ENCODE measurements around the gene SH3RF3.

The SH3RF3 gene

DNA sequence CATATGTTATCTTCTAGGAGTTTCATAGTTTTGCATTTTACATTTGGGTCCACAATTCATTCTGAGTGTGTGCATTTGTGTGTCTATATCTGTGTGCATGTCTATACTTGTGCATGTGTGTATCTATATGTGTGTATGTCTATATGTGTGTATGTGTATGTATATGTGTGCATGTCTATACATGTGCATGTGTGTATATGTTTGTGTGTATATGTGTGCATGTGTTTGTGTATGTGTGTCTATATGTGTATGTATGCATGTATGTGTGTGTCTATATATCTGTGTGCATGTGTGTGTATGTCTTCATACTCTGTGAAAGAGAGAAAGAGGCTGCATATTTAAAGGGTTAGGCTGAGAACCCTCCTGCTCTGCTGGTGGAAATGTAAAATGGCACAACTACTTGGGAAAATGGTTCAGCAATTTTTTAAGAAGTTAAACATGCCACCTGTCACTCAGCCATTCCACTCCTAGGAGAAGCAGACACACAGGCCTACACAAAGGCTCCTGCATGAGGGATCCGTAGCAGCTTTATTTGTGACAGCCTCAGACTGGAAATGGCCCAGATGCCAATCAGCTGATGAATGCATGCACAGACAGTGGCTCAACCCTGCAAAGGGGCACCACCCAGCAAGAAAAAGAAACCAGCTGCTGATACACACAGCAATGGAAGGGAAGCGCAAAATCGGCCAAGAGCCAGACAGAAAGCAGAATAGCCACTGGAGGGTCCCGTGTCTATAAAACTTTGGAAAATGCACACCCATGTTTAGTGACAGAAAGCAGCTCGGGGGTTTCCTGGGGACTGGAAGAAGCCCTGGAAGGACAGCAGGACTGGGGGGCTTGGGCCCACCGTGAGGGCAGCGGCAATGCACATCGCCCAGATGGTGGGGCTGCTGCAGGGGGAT is 337.9 kb downstream of the SH3RF3 start:
- no peak overlapping the region for H3K4me3 Mint-ChIP-seq
- no peak overlapping the region for H3K27ac Mint-ChIP-seq
- H3K9me3 Mint-ChIP-seq (ENCODE audit: low read depth), result no peaks in the 10 kb centered on the region
- no peaks in the 10 kb centered on the region for H3K36me3 Mint-ChIP-seq
- no peaks in the 10 kb centered on the region for H3K27me3 Mint-ChIP-seq
- no peaks in the 10 kb centered on the region for H3K4me1 Mint-ChIP-seq (ENCODE audit: low read depth)

DNA sequence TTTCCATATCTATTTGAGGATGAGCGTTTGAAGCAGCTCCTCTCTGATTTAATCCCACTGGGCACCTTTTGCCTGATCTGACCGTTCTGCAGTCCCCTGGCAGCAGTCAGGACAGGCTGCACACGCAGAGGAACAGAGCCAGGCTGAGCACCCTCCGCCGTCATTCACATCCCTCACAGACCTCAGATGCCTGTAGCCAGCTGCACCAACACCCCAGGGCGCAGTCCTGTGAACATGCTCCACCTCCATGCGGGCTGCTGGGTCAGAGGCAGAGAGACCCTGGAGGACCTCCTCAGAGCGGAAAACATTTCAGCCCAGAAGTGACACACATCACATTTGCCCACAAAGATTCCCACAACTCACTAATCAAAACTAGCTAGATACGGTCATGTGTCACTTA is 338.7 kb downstream of the SH3RF3 start:
- Mint-ChIP-seq H3K4me3 (no peak overlapping the region), H3K27ac (no peak overlapping the region), H3K9me3 (ENCODE audit: low read depth) (no peaks in the 10 kb centered on the region), H3K27me3 (no peaks in the 10 kb centered on the region), H3K36me3 (no peaks in the 10 kb centered on the region), H3K4me1 (ENCODE audit: low read depth) (no peaks in the 10 kb centered on the region)

DNA sequence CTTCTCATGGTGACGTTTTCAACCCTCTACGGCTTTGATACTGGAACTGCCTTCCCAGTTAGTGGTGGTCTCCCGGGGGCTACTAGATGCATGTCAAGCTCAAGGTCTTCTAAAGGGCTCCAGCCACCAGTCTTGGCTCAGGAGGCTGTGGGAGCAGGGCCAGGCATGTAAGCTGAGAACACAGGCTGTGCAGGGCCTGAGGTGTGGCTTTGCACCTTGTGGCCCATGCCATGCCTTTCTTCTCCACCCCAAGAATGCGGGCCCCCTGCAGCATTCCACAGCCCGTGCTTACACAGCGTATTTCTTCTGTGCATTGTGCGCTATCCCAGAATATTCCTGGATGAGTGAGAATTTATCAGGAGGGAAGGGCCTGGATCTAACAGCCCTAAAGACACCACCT is 339.9 kb downstream of the SH3RF3 start:
- H3K36me3 Mint-ChIP-seq, result no peaks in the 10 kb centered on the region
- H3K4me1 Mint-ChIP-seq (ENCODE audit: low read depth), result no peaks in the 10 kb centered on the region
- H3K4me3 Mint-ChIP-seq, result no peak overlapping the region
- no peak overlapping the region for H3K27ac Mint-ChIP-seq
- no peaks in the 10 kb centered on the region for H3K27me3 Mint-ChIP-seq
- H3K9me3 Mint-ChIP-seq (ENCODE audit: low read depth), result no peaks in the 10 kb centered on the region

DNA sequence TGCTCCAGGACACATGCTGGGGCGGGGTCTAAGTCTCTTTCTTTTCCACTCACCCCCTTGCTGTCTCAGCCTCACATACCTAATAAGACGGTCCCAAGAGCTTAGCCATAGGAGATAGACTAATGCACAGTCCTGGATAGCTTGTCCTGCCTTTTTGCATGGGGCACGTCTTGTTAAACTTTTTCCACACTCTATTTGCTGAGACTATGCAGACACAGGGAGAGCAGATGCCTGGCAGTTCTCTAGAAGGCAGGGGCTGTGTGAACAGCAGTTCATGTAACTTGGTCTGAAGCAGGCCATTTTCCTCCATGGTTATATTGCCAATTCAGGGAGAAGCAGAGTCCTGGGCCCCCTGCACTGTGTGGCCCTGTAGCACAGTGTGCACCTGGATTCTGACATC is 342.7 kb downstream of the SH3RF3 start:
- Mint-ChIP-seq H3K27me3 (no peaks in the 10 kb centered on the region), H3K4me3 (no peak overlapping the region), H3K9me3 (ENCODE audit: low read depth) (no peaks in the 10 kb centered on the region), H3K36me3 (no peaks in the 10 kb centered on the region), H3K27ac (no peak overlapping the region), H3K4me1 (ENCODE audit: low read depth) (peaks cover 2% of the 10 kb centered on the region)

DNA sequence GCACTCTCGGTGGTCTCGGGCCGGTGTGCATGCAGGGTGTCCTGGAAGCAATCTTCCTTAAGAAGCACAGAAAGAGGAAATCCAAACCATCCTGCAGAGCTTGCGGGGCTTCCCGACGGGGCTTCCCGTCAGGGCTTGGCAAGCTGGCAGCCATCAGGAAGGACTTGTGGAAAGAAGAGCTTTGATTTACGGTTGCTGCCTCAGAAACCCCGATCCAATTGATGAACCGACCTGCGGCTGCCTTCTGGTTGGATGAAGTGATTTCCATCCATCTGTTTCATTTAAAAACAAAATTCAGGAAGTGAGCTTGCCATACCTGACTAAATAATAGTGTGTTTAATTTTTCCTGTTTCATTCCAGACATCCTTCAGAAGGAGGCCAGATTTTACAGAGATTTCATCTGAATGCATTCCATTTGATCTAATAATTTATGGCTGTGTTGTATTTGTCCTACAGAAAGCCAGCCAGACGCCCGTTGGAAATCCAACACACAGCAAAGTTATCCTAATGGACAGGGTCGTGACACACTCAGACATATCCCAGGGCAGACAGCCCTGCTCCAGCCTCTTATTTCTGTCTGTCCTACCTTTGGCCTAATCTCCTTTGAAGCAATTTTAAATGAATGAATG is 343.4 kb downstream of the SH3RF3 start:
- peaks cover 2% of the 10 kb centered on the region for H3K4me1 Mint-ChIP-seq (ENCODE audit: low read depth)
- no peaks in the 10 kb centered on the region for H3K27me3 Mint-ChIP-seq
- no peak overlapping the region for H3K27ac Mint-ChIP-seq
- no peaks in the 10 kb centered on the region for H3K36me3 Mint-ChIP-seq
- H3K4me3 Mint-ChIP-seq, result no peak overlapping the region
- no peaks in the 10 kb centered on the region for H3K9me3 Mint-ChIP-seq (ENCODE audit: low read depth)

DNA sequence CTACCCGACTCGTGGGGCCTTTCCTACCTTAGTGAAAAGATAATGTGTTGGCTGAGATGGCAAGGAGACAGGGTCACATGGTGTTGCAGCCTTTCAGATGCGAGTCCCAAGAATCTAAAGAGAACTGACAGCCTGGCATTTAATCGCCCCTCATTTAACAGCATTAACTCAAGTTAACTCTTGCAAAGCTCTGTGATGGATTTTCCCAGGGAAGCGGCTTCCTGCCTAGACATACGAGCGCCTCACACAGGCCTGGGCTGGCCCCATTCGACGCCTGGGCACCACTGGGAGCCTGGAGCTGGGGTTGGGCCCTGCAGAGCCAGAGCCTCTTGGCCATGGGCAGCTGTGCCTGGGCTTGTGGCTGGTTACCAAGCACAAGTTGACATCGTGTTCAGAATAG is 344.0 kb downstream of the SH3RF3 start:
- Mint-ChIP-seq H3K4me1 (ENCODE audit: low read depth) (peaks cover 2% of the 10 kb centered on the region), H3K27me3 (no peaks in the 10 kb centered on the region), H3K27ac (no peak overlapping the region), H3K4me3 (no peak overlapping the region), H3K9me3 (ENCODE audit: low read depth) (no peaks in the 10 kb centered on the region), H3K36me3 (no peaks in the 10 kb centered on the region)

DNA sequence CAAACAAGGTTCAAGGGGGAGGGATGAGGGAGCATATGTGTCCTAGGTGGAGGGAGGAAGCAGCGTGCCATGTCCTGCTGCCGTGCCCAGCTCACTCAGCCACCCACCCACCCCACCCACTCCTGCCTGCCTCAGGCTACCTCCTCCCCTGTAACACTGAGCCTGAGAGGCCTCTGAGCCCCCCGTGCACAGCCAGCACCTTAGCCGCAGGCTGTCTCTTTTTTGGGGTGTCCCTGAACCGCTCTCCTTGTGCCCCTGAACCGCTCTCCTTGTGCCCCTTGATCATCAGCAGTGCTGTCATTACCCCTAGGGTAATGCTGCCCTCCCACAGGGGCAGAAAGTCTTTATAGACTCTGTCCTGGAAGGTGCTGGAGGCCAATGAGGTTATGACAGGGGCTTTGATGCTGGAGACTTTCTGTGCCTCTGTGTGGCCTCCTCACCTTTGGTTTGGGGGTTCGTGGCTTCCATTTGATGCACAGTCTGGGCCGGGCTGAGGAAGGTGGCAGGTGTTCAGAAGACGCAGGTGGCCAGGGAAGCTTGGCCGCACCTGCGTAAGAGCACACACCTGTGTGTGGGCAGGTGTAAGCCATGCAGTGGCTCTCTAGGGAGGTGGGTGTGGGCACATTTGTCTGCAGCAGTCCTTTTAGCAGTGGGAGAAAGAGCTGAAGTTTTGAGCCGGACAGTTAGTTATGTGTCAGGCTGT is 344.8 kb downstream of the SH3RF3 start:
- H3K36me3 Mint-ChIP-seq, result no peaks in the 10 kb centered on the region
- H3K27ac Mint-ChIP-seq, result no peak overlapping the region
- no peaks in the 10 kb centered on the region for H3K27me3 Mint-ChIP-seq
- no peak overlapping the region for H3K4me3 Mint-ChIP-seq
- H3K4me1 Mint-ChIP-seq (ENCODE audit: low read depth), result peaks cover 2% of the 10 kb centered on the region
- H3K9me3 Mint-ChIP-seq (ENCODE audit: low read depth), result no peaks in the 10 kb centered on the region

DNA sequence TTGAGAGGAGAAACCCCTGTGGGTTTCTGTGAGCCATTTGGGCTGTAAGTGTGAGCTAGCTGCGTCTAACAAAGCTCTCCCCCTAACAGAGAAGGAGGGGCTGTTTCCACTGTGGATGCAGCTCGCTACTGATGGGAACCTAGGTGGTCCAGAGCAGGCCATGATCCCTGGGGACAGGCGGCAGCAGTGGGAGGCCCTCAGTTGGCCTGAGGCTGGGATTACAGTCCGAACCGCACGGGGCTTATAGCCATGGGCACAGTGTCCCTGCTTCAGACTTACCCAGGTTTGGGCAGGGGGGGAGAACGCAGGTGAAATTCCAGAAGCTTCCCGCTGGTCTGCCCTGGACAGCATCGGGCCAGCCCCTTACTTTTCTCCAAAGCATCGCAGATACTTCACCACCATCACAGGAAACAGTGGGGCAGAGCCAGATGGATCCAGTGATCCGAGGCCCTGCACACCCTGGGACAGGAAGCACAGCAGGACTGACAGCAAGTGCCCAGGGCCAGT is 345.4 kb downstream of the SH3RF3 start:
- H3K4me1 Mint-ChIP-seq (ENCODE audit: low read depth), result peaks cover 2% of the 10 kb centered on the region
- no peak overlapping the region for H3K4me3 Mint-ChIP-seq
- H3K27ac Mint-ChIP-seq, result no peak overlapping the region
- no peaks in the 10 kb centered on the region for H3K9me3 Mint-ChIP-seq (ENCODE audit: low read depth)
- H3K36me3 Mint-ChIP-seq, result no peaks in the 10 kb centered on the region
- no peaks in the 10 kb centered on the region for H3K27me3 Mint-ChIP-seq

DNA sequence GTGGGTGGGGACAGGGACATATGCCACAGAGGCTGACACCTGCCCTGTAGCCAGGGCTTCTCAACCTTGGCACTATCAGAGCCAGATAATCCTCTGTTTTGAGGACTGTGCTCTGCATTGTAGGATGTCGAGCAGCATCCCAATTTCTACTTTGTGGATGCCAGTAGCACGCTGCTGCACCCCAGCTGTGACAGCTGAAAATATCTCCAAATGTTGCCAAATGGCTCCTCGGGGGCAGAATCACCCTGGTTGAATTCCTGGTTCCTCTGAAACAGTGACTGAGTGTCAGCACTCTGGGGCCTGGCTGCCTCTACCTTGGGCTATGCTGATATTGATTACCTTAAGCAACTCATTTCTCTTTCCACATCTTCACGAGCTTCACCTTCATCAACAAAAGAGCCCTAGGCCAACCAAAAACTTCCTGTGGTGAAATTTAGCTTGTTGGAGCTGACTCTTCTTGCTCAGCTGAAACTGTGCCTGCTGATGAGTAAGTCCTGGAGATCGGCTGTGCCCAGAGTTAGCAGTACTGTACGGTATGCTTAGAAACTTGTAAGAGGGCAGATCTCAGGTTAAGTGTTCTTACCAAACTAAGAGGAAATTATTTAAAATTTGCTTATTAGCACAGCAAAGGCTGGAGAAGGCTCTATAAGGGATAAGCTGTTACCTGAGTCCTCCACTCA is 346.7 kb downstream of the SH3RF3 start:
- Mint-ChIP-seq H3K27ac (no peak overlapping the region), H3K9me3 (ENCODE audit: low read depth) (no peaks in the 10 kb centered on the region), H3K36me3 (no peaks in the 10 kb centered on the region), H3K27me3 (no peaks in the 10 kb centered on the region), H3K4me1 (ENCODE audit: low read depth) (peaks cover 2% of the 10 kb centered on the region), H3K4me3 (no peak overlapping the region)

DNA sequence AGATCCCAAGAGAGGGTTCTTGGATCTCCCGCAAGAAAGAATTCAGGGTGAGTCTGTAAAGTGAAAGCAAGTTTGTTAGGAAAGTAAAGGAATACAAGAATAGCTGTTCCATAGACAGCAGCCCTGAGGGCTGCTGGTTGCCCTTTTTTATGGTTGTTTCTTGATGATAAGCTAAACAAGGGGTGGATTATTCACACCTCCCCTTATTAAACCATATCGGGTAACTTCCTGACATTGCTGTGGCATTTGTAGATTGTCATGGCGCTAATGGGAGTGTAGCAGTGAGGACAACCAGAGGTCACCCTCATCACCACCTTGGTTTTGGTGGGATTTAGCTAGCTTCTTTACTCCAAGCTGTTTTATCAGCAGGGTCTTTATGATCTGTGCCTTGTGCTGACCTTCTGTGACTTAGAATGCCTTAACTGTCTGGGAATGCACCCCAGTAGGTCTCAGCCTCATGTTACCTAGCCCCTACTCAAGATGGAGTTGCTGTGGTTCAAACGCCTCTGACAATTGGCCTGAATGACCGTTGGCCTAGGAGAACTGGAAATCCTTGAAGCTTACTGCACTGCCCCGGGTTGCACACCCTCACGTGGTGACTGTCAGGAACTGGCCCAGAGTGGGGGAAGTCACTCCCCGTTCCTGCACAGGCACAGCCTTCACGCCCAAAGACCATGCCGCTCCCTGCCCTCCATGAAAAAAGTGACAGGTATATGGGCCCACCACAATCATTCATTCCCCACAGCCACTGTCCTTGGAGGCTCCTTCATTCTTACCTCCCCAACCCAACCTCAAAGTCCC is 347.8 kb downstream of the SH3RF3 start:
- Mint-ChIP-seq H3K9me3 (ENCODE audit: low read depth) (no peaks in the 10 kb centered on the region), H3K27ac (no peak overlapping the region), H3K27me3 (no peaks in the 10 kb centered on the region), H3K4me1 (ENCODE audit: low read depth) (peaks cover 2% of the 10 kb centered on the region), H3K4me3 (no peak overlapping the region), H3K36me3 (no peaks in the 10 kb centered on the region)

DNA sequence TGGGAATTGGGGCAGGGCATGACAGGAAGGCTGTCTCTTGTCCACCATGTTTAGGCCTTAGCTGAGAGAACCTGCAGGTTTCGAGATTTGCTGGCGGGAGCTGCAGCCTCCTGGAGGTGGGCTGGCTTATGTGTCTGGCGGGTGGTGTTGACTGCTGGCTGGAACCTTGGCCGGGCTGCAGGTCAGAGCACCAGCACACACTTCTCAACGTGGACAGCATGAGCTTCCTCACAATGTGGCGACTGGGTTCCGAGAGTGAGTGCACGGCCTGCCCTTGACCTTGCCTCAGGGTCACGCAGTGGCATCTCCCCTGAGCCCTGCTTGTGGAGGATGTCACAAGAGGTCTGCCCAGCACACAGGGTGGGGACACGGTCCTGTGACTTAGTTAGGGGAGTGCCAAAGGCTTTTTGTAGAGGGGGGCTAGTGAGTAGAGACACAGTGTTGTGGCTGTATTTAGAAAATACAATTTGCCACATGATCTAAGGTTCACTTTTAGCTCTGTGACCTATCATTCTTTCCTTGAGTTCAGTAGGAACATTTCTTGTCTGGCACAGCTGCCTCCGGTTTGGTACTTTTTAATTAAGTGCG is 350.0 kb downstream of the SH3RF3 start:
- Mint-ChIP-seq H3K9me3 (ENCODE audit: low read depth) (no peaks in the 10 kb centered on the region), H3K27ac (no peak overlapping the region), H3K4me3 (no peak overlapping the region), H3K27me3 (no peaks in the 10 kb centered on the region), H3K4me1 (ENCODE audit: low read depth) (peaks cover 2% of the 10 kb centered on the region), H3K36me3 (no peaks in the 10 kb centered on the region)

DNA sequence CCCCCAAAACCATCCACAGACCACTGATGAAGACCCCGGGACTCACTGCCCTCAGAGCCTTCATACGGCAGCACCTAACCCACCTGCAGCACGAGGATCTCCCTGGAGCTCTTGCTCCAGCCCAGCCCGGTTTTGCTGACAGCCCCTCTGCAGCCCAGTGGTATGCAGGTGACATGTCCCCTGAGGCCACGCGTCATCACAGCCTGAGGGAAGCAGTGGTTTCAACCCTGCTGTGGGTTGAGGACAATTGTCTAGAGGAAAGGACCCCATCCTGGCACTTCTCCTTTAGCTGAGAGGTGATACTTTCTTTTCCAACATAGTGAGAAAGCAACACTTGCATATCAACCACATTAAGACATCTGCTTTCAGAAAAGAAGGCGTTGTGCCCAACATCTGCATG is 350.8 kb downstream of the SH3RF3 start:
- H3K4me3 Mint-ChIP-seq, result no peak overlapping the region
- peaks cover 2% of the 10 kb centered on the region for H3K4me1 Mint-ChIP-seq (ENCODE audit: low read depth)
- no peaks in the 10 kb centered on the region for H3K9me3 Mint-ChIP-seq (ENCODE audit: low read depth)
- no peaks in the 10 kb centered on the region for H3K36me3 Mint-ChIP-seq
- no peaks in the 10 kb centered on the region for H3K27me3 Mint-ChIP-seq
- no peak overlapping the region for H3K27ac Mint-ChIP-seq

DNA sequence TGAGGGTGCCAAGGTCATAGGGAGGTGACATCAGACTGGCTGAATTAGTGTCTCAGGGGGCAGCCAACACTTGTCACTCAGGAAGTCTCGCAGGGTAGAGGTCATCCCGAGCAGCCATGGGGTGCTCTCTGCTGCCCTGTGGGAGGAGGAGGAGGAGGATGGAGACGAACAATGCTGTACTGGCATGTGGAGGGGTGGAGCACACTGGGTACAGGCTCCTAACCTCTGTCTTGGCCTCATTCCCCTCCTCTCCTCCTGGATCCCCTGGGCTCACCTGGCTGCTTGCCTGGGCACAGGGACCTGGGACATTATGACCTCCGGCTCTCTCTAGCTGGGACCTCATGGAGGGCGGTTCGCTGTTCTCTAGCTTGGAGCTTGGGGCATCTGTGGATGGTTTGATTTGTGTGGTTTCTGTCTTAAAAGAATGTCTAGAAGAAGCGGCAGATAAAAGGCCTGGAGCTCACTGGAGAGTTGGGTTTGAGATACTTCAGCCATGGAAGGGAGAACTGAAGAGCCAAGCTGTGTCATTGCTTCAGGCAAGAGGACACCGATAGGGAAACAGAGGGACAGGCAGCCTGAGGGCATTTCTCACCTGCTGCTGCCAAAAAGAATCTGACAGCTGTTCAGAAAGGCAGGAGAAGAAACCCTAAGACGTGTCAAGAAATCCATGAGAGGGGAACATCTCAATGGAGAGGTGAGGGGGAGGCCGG is 351.6 kb downstream of the SH3RF3 start:
- Mint-ChIP-seq H3K27me3 (no peaks in the 10 kb centered on the region), H3K4me1 (ENCODE audit: low read depth) (peaks cover 2% of the 10 kb centered on the region), H3K9me3 (ENCODE audit: low read depth) (no peaks in the 10 kb centered on the region), H3K27ac (no peak overlapping the region), H3K4me3 (no peak overlapping the region), H3K36me3 (no peaks in the 10 kb centered on the region)
